GM19452 (cell line): Measurements from ENCODE around the gene GRID2.
"Not testable (repeated sequence)": the region's sequence is repeated elsewhere in the genome, so short reads cannot be mapped to it uniquely, and the experiment has no call there.

ENCODE experiments used
- ATAC-seq: cut with Tn5 transposase; IDR thresholded peaks from one replicate; pipeline ENCODE4 v1.9.1; 2021; ENCODE audit not compliant: unreplicated experiment

GRID2 gene

GRCh38 chr4:93646233-93646930, 1342.6 kb downstream of the GRID2 start:
- ATAC-seq, result peak; percentile 55

- ATAC-seq, result no peak
These were observed 1344.5 kb downstream of the GRID2 start for GRCh38 chr4:93648258-93648657.

- ATAC-seq, result no peak
These were observed 1346.1 kb downstream of the GRID2 start for GRCh38 chr4:93649828-93650227.

GRCh38 chr4:93654211-93654610, 1350.4 kb downstream of the GRID2 start:
- no peak for ATAC-seq

- ATAC-seq, result no peak
These were observed 1353.8 kb downstream of the GRID2 start for GRCh38 chr4:93657527-93657926.

GRCh38 chr4:93658443-93658842, 1354.7 kb downstream of the GRID2 start:
- ATAC-seq, result no peak

- no peak for ATAC-seq
These were observed 1355.9 kb downstream of the GRID2 start for GRCh38 chr4:93659629-93660028.

GRCh38 chr4:93660036-93660435, 1356.3 kb downstream of the GRID2 start:
- no peak for ATAC-seq

GRCh38 chr4:93670434-93670833, 1366.7 kb downstream of the GRID2 start:
- ATAC-seq, result no peak

- ATAC-seq, result no peak
These were observed 1367.3 kb downstream of the GRID2 start for GRCh38 chr4:93671093-93671492.

- not testable (repeated sequence) for ATAC-seq
These were observed 1373.2 kb downstream of the GRID2 start for GRCh38 chr4:93676937-93677336.

GRCh38 chr4:93684571-93684970, 1380.8 kb downstream of the GRID2 start:
- ATAC-seq, result no peak

GRCh38 chr4:93687304-93687703, 1383.5 kb downstream of the GRID2 start:
- ATAC-seq, result no peak

- no peak for ATAC-seq
These were observed 1385.2 kb downstream of the GRID2 start for GRCh38 chr4:93688978-93689377.

- ATAC-seq, result no peak
These were observed 1389.4 kb downstream of the GRID2 start for GRCh38 chr4:93693141-93693540.

GRCh38 chr4:93698686-93699085, 1394.9 kb downstream of the GRID2 start:
- ATAC-seq, result no peak

- ATAC-seq, result no peak
These were observed 1396.8 kb downstream of the GRID2 start for GRCh38 chr4:93700571-93700970.

GRCh38 chr4:93710101-93710846, 1406.5 kb downstream of the GRID2 start:
- no peak for ATAC-seq

GRCh38 chr4:93710847-93711430, 1407.2 kb downstream of the GRID2 start:
- no peak for ATAC-seq

- no peak for ATAC-seq
These were observed 1414.5 kb downstream of the GRID2 start for GRCh38 chr4:93718233-93718632.

- ATAC-seq, result no peak
These were observed 1415.8 kb downstream of the GRID2 start for GRCh38 chr4:93719552-93719951.

GRCh38 chr4:93722446-93722845, 1418.7 kb downstream of the GRID2 start:
- ATAC-seq, result no peak
